Measurements from ENCODE around the gene GPANK1.
A peak's percentile ranks its signal among the peaks of the same experiment; 100 is the strongest.

The GPANK1 gene

DNA sequence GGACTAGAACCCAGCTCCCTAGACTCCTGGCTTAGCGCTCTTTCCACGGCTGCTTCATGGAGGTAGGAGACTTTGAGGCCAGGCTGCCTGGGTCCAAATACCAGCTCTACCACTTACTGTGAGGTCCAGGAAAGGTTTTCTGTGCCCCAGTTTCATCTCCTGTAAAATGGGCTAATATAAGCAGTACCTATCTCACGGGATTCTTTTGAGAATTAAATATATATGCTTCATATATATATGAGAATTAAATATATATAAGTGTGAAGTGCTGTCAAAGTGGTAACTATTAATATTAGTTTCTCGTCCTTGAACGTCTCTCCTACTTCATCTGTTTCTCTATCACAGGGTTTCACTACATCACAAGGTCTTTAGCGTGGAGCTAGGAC is 26.3 kb upstream of the GPANK1 start:
- CTCF ChIA-PET = no interaction called here
- DNase-seq (ENCODE audit: extremely low spot score) = no peak
- POLR2A ChIA-PET = interaction anchor here (1.2 to 6.3 kb wide), 3 partner anchors 12 to 49 kb away, joined by 4 to 30 read pairs (median 6); partner anchors contain the start of genes ABHD16A, GPANK1 and MSH5
- TF ChIP-seq ELF4 (IDR thresholded peaks at IDR 0.05) = no peak
- TF ChIP-seq CTBP1 (IDR thresholded peaks at IDR 0.05; ENCODE audit: borderline replicate concordance) = no peak
- no peak for TF ChIP-seq BHLHE40 (IDR thresholded peaks at IDR 0.05; ENCODE audit: borderline replicate concordance)
- TF ChIP-seq NFRKB (IDR thresholded peaks at IDR 0.05) = no peak
- TF ChIP-seq HDGF (IDR thresholded peaks at IDR 0.05; ENCODE audit: borderline replicate concordance) = no peak
- TF ChIP-seq, protein P1, sequence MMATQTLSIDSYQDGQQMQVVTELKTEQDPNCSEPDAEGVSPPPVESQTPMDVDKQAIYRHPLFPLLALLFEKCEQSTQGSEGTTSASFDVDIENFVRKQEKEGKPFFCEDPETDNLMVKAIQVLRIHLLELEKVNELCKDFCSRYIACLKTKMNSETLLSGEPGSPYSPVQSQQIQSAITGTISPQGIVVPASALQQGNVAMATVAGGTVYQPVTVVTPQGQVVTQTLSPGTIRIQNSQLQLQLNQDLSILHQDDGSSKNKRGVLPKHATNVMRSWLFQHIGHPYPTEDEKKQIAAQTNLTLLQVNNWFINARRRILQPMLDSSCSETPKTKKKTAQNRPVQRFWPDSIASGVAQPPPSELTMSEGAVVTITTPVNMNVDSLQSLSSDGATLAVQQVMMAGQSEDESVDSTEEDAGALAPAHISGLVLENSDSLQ (IDR thresholded peaks at IDR 0.05) = no peak
- no peak for TF ChIP-seq FOXA1 (IDR thresholded peaks at IDR 0.05)
- TF ChIP-seq FOXM1 (IDR thresholded peaks at IDR 0.05; ENCODE audit: borderline replicate concordance) = no peak
- TF ChIP-seq SUZ12 (IDR thresholded peaks at IDR 0.05) = no peak
- no peak for TF ChIP-seq LEF1 (IDR thresholded peaks at IDR 0.05; ENCODE audit: borderline replicate concordance)
- no peak for TF ChIP-seq ZNF384 (IDR thresholded peaks at IDR 0.05)
- TF ChIP-seq ARNT (IDR thresholded peaks at IDR 0.05) = no peak
- no peak for TF ChIP-seq SP1 (IDR thresholded peaks at IDR 0.05)
- TF ChIP-seq TARDBP (IDR thresholded peaks at IDR 0.05) = no peak
- TF ChIP-seq L3MBTL2 (conservative IDR thresholded peaks at IDR 0.05) = no peak
- TF ChIP-seq FOXK2 (IDR thresholded peaks at IDR 0.05) = no peak

GRCh38 chr6:31690231-31691077 is 25.7 kb upstream of the GPANK1 start:
- ChIA-PET POLR2A (interaction anchor here (0.9 to 6.3 kb wide), 5 partner anchors 12 to 137 kb away, joined by 3 to 30 read pairs (median 4); partner anchors contain the start of genes ABHD16A, C6orf47, GPANK1 and HSPA1B), CTCF (interaction anchor here (0.6 kb wide), 1 partner anchor 10 kb away, joined by 3 read pairs; no protein-coding TSS in a partner anchor)
- TF ChIP-seq FOXA1 (IDR thresholded peaks at IDR 0.05) (no peak), CTBP1 (IDR thresholded peaks at IDR 0.05; ENCODE audit: borderline replicate concordance) (no peak), SP1 (IDR thresholded peaks at IDR 0.05) (no peak), FOXM1 (IDR thresholded peaks at IDR 0.05; ENCODE audit: borderline replicate concordance) (no peak), LEF1 (IDR thresholded peaks at IDR 0.05; ENCODE audit: borderline replicate concordance) (no peak), SUZ12 (IDR thresholded peaks at IDR 0.05) (no peak), ARNT (IDR thresholded peaks at IDR 0.05) (no peak)
- TF ChIP-seq, protein P1 (IDR thresholded peaks at IDR 0.05) = no peak
- no peak for DNase-seq (ENCODE audit: extremely low spot score)

DNA sequence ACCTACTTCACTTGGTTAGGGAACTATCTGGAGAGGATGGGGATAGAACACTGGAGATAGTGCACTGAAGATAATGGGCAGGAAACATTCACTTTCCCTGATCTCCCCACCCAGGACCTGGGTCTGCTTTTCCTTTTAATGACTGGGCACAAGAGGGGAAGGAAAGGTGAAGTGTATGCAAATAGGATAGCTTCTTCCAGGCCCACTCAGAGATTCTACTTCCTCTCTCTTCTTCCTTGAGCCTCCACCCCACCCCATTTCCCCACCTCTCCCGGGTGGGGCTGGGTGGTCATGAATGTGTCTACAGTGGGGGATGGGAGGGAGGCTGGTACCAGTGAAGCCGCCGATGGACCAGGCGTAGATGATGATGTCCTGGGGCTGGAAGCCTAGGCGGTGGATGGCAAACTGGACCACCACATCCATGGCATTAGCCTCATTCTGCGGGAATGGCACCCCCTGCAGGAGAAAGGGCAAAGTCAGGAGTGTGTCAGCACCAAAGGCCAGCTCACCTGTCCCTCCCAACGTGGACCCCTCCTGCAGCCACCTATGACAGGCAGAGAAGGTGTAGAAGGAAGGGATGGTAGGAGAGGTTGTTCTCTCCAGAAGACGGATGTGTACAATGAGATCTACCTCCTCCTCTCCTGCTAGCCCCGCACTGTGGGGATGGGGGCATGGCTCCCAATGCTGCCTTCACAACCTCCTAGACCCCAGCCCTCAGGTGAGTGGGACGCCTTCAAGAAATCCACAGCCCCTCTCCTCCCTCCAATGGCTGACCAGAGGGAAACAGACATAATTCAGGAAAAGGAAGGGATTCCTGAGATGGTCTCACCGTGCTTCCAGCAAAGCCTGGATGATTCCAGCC is 24.7 kb upstream of the GPANK1 start:
- POLR2A ChIA-PET = interaction anchor here (0.9 to 6.3 kb wide), 4 partner anchors 13 to 138 kb away, joined by 3 to 30 read pairs (median 6); partner anchors contain the start of genes ABHD16A, C6orf47, HSPA1B and MSH5
- DNase-seq (ENCODE audit: extremely low spot score) = peak; percentile 42
- CTCF ChIA-PET = interaction anchor here (0.6 kb wide), 1 partner anchor 11 kb away, joined by 3 read pairs; no protein-coding TSS in a partner anchor
- no peak for TF ChIP-seq NFRKB (IDR thresholded peaks at IDR 0.05)
- TF ChIP-seq FOXM1 (IDR thresholded peaks at IDR 0.05; ENCODE audit: borderline replicate concordance) = no peak
- no peak for TF ChIP-seq HDGF (IDR thresholded peaks at IDR 0.05; ENCODE audit: borderline replicate concordance)
- TF ChIP-seq CTBP1 (IDR thresholded peaks at IDR 0.05; ENCODE audit: borderline replicate concordance) = no peak
- no peak for TF ChIP-seq TARDBP (IDR thresholded peaks at IDR 0.05)
- TF ChIP-seq L3MBTL2 (conservative IDR thresholded peaks at IDR 0.05) = no peak
- TF ChIP-seq, protein P1 (IDR thresholded peaks at IDR 0.05) = no peak
- TF ChIP-seq SP1 (IDR thresholded peaks at IDR 0.05) = no peak
- no peak for TF ChIP-seq LEF1 (IDR thresholded peaks at IDR 0.05; ENCODE audit: borderline replicate concordance)
- TF ChIP-seq ZNF384 (IDR thresholded peaks at IDR 0.05) = no peak
- TF ChIP-seq SUZ12 (IDR thresholded peaks at IDR 0.05) = no peak
- no peak for TF ChIP-seq BHLHE40 (IDR thresholded peaks at IDR 0.05; ENCODE audit: borderline replicate concordance)
- TF ChIP-seq FOXA1 (IDR thresholded peaks at IDR 0.05) = no peak

DNA sequence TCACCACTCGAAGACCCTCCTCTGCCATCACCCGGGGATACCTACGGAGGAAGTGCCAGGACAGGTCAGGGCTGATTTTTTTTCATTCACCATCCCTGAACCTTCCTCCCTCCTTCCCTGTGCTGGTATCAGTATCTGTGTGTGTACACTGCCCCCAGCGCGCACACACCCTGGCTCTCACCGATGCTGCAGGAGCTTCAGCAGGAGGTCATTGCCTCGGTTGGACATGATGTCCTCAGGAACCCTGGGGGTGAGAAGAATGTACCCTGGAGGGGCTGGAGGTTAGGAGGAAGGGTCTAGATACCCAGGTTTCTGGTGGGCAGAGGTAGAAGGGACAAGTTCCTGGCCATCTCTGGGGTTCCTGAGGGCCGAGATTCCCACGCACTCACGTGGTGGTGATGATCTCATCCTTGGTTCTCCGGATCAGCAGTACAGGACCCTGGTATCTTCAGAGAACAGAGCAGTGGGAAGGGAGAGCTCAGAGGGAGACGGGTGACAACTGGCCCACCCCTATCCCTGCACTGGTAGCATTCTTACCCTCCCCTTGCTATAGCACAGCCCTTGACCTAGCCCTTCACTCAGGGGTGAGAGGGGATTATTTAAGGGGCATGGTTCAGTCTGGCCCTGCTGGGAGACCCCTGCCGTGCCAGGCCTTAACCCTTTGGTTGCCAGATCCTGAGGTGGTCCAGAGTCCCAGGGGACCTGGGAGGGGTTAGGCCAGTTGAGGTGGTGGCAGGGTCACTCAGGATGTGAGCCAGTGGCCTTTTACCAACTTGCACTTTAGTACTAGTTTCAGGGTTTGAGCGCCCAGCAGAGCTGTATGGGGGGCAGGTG is 23.3 kb upstream of the GPANK1 start:
- TF ChIP-seq ZNF384 (IDR thresholded peaks at IDR 0.05) (no peak), FOXK2 (IDR thresholded peaks at IDR 0.05) (no peak), NFRKB (IDR thresholded peaks at IDR 0.05) (no peak), SUZ12 (IDR thresholded peaks at IDR 0.05) (no peak), ELF4 (IDR thresholded peaks at IDR 0.05) (no peak), L3MBTL2 (conservative IDR thresholded peaks at IDR 0.05) (no peak), FOXA1 (IDR thresholded peaks at IDR 0.05) (no peak), ARNT (IDR thresholded peaks at IDR 0.05) (no peak), FOXM1 (IDR thresholded peaks at IDR 0.05; ENCODE audit: borderline replicate concordance) (no peak), LEF1 (IDR thresholded peaks at IDR 0.05; ENCODE audit: borderline replicate concordance) (no peak), SP1 (IDR thresholded peaks at IDR 0.05) (no peak)
- DNase-seq (ENCODE audit: extremely low spot score) = no peak
- ChIA-PET POLR2A (interaction anchor here (1.7 to 1.9 kb wide), 2 partner anchors 15 to 52 kb away, joined by 6 to 7 read pairs; partner anchors contain the start of genes ABHD16A and MSH5), CTCF (no interaction called here)

Measured in HEK293T (cell line).